Thyroid gland (tissue), 4 donors: Measurements from ENCODE around the gene TMEM242.

Experiments used
- POLR2A ChIP-seq, 2 donors: fragments of 450-650 bp; IDR thresholded peaks; one replicate each; pipeline ENCODE4 v1.6.1; 2017; ENCODE audit warnings: antibody characterized with exemption in 2 of 2, mild to moderate bottlenecking in 2 of 2, moderate library complexity in 1 of 2
- TF ChIP-seq, protein P1 (sequence below), 6 experiments: fragments of 200-600 bp in 3 of 6; fragments of 450-650 bp in 3 of 6; sonication (generic) in 3 of 6; IDR thresholded peaks; one replicate each; pipeline ENCODE4 v1.5.1; 2016 to 2019; ENCODE audit warnings: antibody characterized with exemption in 6 of 6, mild to moderate bottlenecking in 2 of 6, inconsistent platforms in 1 of 6, moderate library complexity in 1 of 6

DNA sequence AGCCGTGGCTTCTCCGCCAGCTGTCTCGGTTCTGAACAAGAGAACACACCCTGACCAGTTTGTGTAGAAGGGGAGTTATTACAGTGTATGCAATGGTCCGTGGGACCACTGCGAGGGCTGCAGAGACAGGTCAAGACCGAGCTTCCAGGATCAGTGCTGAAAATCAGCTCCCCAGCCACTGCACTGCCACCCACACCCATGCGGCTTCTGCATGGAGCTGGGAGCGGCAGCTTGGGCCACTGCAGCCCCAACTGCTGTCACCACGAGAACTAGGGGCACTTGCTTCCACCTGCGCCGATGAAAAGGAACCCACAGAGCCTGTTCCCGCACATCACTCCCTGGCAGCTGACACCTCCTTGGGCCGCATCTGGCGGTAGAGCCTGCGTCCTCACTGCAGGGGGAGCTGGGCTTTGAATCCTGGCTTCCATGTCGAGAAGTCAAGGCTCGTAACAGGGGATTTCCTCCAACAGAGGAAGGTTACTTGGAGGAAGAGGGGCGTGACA lies 56.2 kb downstream of the TMEM242 start:
- TF ChIP-seq POLR2A (IDR thresholded peaks at IDR 0.05): no peak
- TF ChIP-seq, protein P1, sequence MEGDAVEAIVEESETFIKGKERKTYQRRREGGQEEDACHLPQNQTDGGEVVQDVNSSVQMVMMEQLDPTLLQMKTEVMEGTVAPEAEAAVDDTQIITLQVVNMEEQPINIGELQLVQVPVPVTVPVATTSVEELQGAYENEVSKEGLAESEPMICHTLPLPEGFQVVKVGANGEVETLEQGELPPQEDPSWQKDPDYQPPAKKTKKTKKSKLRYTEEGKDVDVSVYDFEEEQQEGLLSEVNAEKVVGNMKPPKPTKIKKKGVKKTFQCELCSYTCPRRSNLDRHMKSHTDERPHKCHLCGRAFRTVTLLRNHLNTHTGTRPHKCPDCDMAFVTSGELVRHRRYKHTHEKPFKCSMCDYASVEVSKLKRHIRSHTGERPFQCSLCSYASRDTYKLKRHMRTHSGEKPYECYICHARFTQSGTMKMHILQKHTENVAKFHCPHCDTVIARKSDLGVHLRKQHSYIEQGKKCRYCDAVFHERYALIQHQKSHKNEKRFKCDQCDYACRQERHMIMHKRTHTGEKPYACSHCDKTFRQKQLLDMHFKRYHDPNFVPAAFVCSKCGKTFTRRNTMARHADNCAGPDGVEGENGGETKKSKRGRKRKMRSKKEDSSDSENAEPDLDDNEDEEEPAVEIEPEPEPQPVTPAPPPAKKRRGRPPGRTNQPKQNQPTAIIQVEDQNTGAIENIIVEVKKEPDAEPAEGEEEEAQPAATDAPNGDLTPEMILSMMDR (IDR thresholded peaks at IDR 0.05): no peak
